Left kidney (tissue), 8 donors: Measurements from ENCODE around the gene MRPL10. TPM values are rescaled to one million over a fixed set of nuclear protein-coding genes. Genes with fewer than 3 reads are reported as not detected.

Experiments
- DNase-seq: peaks from one replicate; pipeline ENCODE4 v3.0.0-alpha.2; 2013
- long read RNA-seq, 8 donors: transcript quantifications; one replicate each; lab custom pipeline, GENCODE V29; 2026
- polyA plus RNA-seq: library from polyadenylated mRNA; unstranded; fragments of 120-200 nt; gene quantifications from one replicate; pipeline ENCODE4 v1.2.1, GENCODE V29; 2013; ENCODE audit not compliant: insufficient read length

The MRPL10 gene
- 52.8 TPM for polyA plus RNA-seq
- long read RNA-seq, donor 1, transcript MRPL10-202 (5 exons, 1,725 nt) = major isoform, 31 of 31 reads
- long read RNA-seq, donor 1, partial matches to known transcripts = 0 of 31 reads
- long read RNA-seq, donor 1, other reads (novel, unspliced or antisense) = 0 of 31 reads
- long read RNA-seq, donor 2, transcript MRPL10-202 (5 exons, 1,725 nt) = major isoform, 20 of 20 reads
- long read RNA-seq, donor 2, partial matches to known transcripts = 0 of 20 reads
- long read RNA-seq, donor 2, other reads (novel, unspliced or antisense) = 0 of 20 reads
- long read RNA-seq, donor 3, transcript MRPL10-202 (5 exons, 1,725 nt) = major isoform, 20 of 22 reads
- long read RNA-seq, donor 3, partial matches to known transcripts = 0 of 22 reads
- long read RNA-seq, donor 3, other reads (novel, unspliced or antisense) = 0 of 22 reads
- long read RNA-seq, donor 4, partial matches to known transcripts = 0 of 3 reads
- long read RNA-seq, donor 4, other reads (novel, unspliced or antisense) = 0 of 3 reads
- long read RNA-seq, donor 5, transcript MRPL10-202 (5 exons, 1,725 nt) = major isoform, 43 of 45 reads
- long read RNA-seq, donor 5, partial matches to known transcripts = 0 of 45 reads
- long read RNA-seq, donor 5, other reads (novel, unspliced or antisense) = 0 of 45 reads
- long read RNA-seq, donor 6, transcript MRPL10-202 (5 exons, 1,725 nt) = major isoform, 24 of 40 reads
- long read RNA-seq, donor 6, partial matches to known transcripts = 11 of 40 reads
- long read RNA-seq, donor 6, other reads (novel, unspliced or antisense) = 0 of 40 reads
- long read RNA-seq, donor 7, transcript MRPL10-202 (5 exons, 1,725 nt) = major isoform, 38 of 41 reads
- long read RNA-seq, donor 7, partial matches to known transcripts = 0 of 41 reads
- long read RNA-seq, donor 7, other reads (novel, unspliced or antisense) = 0 of 41 reads
- long read RNA-seq, donor 8, transcript MRPL10-202 (5 exons, 1,725 nt) = major isoform, 11 of 11 reads
- long read RNA-seq, donor 8, partial matches to known transcripts = 0 of 11 reads
- long read RNA-seq, donor 8, other reads (novel, unspliced or antisense) = 0 of 11 reads

DNA sequence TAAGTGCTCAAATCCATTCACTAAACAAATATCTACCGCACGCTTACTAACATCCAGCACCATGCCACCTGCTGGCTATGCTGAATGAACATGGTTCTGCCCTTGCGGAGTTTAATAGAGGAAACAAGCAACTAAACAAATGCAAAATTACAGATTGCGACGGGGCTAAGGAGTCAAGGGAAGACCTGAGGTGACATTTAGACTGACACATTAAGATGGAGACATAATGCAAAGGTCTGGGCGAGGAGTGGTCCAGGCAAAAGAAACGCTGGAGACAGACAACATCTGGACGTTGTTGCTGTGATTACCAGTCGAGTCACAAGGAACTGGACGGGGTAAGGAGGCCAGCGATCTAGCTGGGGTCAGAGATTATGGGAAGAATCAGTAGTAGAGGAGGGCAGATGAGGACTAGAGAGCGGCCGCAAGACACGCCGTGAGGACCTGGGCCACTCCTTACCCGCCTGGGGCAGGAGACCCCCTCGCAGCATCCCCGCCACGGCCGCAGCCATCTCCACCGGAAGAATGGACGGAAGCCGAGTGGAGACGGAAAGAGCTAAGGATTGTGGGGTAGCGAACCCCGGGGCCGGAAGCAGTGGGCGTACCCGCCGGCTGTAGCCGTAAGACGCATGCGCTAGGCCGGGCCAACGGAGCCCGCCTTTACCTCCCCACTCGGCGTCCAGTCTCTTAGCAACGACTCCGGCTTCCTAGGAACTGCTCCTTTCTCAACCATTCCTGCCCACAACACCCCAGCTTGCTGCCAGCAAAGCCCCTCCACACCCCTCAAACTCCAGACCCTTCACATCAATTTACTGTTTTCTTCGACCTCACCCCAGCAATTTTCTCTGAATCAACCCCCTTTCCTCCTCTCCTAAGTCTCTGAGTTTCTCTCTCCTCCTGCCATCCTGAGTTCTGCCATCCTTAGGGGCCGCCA is at the start of gene MRPL10, which contains the start of gene LRRC46:
Gene MRPL10, minus strand, starts transcription at position 539 of the 931 bp plus-strand sequence. Its CDS starts 30 bp downstream, at position 509.
Gene LRRC46, plus strand, starts transcription at position 668 of the 931 bp plus-strand sequence. CDS start 320 bp downstream, outside the sequence.
- DNase-seq = peak; percentile 94

DNA sequence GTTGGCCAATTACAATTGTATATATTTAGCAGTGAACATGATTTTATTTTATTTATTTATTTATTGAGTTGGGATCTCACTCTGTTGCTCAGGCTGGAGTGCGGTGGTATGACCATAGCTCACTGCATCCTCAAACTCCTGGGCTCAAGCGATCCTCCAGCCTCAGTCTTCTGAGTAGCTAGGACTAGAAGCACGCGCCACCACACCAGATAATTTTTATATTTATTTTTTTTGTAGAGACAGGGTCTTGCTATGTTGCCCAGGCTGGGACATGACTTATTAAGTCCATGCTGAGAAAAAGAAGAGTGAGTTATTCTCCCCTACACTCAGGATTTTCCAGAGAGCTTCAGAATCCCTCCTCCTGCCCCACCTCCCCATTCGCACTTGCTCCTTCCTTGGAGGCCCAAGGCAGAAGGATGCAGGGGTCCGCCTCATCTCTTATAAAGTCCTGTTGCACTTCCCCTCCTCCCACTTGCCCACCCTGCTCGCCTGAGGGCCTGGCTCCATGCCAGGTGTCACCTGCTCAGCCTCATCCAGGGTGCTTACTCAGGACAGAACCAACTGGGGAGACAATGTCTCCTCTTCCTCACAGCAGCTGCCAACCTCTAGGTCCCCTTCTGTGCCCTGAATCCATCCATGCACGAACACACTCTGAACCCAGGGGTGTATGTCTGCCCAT is 48.6 kb upstream of the MRPL10 start:
- DNase-seq = no peak

- no peak for DNase-seq
Measured at GRCh38 chr17:47879028-47879585, 47.8 kb upstream of the MRPL10 start.

- no peak for DNase-seq
Measured at GRCh38 chr17:47878203-47879027, 47.1 kb upstream of the MRPL10 start.

GRCh38 chr17:47877368-47878034 is 46.2 kb upstream of the MRPL10 start:
- peak; percentile 81 for DNase-seq

DNA sequence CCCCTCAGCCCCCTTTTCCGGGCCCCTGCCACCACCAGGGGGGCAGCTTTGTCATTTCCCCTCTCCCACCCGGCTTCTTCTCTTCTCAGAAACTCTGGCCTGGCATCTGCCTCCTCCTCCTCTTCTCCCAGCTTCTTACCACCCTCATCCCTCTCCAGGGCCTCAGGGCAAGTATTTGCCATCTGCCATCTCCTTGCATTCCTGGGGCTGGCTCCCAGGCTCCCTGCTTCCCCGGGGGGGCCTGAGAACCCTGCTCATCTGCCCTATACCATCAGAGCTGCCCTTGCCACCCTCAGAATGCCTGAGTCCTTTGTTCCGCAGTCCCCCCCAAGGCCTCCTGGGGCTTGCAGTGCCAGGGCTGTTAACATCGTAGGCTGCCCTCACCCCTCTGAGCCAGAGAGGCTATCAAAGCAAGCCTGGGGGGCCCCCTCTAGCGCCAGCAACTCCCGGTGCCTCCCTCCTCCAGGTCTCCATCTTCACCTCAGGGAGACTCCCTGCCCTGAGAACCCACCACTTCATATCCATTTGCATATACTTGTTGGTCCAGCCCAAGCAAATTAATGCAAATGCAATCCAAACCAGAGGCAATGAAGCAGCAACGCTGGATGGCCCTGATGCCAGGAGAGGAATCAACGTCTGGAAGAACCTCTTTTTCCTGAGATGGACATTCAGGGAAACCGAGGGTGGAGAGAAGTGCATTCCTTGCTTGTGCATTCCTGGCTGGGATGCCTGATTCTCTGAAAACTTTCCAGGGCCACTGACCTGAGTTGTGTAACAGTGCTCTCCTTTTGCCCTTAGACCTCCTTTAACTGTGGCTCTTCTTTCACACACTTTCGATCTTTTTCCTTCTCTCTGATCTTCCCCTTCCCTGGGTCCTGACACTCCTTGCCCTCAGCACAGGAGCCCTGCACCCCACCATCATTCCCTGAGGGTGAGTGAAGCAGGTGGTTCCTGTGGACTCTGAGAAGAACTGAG is 44.0 kb upstream of the MRPL10 start:
- DNase-seq = no peak

DNA sequence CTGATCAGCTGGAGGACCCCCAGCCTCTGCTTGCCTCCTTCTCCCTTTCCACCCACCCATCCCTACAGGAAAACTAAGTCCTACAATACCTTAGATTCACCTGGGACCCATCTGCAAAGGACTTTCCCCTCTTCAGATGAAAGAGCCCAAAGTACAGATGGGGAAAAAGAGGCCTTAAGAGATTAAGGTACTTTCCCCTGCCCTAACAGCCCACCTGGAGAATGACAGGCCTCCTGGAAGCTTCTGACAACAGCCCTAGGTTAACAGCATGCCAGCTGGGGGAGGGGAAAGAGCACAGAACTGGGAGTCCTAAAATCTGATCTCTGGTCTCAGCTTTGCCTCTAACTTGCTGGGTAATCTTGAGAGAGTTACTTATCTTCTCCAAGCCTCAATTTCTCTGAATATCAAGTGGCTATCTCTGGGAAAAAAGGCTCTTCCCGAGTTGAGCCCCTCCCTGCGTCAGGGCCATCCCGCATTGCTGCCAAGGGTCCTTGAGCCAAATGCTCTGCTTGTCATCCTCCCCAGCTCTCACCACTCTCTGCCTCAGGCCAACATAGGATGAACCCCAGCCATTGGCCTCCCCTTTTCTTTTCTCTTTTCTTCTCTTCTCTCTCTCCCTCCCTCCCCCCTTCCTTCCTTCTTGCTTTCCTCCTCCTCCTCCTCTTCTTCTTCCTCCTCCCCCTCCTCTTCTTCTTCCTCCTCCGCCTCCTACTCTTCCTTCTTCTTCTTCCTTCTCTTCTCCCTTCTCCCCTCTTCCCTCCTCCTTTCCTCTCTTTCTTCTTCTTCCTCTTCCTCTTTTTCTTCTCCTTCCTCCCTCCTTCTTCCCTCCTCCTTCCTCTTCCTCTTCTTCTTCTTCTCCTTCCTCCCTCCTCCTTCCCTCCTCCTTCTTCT is 42.1 kb upstream of the MRPL10 start:
- DNase-seq = no peak

DNA sequence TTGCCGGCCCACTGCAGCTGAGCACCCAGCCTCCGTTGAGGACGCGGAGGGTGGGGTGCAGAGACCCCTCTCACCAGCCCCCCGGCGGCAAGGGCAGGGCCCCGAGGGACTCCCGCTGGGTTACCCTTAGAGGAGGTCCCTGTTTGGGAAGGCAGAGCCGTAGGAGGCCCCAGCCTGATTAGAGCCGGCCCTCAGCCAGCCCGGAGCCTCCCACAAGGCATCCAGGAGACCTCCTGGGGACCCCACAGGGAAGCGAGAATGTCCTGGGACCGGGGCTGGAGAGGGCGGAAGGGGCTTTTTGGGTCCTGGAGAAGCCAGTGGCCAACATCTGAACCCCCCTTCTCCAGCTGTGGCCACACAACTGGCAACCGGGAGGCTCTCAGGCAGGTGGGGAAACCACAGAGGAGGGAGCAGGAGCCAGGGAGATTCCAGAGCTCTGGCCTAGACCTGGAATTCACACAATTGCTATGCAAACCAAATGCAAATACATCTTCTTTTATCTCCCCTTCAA is 41.4 kb upstream of the MRPL10 start:
- no peak for DNase-seq

- no peak for DNase-seq
Measured at GRCh38 chr17:47872019-47872650, 40.8 kb upstream of the MRPL10 start.

DNA sequence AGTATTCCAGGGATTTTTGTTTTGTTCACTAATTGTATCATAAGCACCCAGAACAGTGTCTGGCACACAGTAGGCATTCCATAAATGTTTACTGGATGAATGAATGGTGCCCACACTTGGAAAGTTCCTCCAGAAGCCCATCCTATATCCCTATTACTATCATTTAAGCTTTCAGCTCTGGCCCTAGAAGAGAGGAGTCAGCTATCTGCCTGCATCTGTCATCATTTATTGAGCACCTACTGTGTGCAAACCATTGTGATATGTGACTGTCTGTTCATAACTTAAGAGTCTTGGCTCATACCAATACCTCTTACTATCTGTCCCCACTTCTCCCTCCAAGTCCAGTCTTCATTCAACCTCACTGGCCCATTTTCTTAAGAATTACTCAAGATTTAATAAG is 39.7 kb upstream of the MRPL10 start:
- DNase-seq = no peak

DNA sequence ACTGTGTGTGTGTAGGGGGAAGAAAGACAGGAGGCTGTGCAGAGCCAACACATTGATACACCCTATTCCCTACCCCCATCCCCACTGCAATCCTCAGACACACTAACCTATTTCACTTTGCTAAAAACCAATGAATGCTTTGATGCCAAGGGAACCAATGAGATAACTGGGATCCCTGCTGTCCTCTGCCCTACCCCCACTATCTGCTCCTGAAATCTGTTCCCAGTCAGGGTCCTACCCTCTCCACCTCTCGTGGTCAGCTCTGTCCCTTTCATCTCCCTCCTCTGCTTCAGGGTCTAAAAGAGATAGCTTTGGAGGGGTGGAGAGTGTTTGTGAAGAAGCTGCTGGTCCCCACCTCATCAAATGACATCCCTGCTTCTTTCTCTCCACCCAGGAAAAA is 38.7 kb upstream of the MRPL10 start:
- DNase-seq = no peak

DNA sequence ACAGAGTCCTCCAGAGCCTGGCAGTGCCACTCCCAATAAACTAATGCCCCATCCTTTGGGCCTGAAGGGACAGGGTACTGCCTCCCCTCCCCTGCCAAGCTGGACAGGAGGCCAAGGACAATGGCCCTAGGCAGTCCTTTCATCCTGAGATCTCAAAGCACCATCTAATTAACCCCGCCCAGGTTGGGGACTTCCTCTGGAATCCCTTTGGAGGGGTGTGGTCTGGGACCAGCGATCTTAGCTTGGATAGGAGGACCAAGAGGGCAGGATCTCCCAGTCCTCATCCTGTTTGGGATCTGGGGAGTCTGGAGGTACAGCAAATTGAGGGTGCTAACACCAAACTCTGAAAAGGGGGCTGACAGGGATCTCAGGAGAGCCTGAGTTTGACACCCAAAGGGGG is 37.8 kb upstream of the MRPL10 start:
- no peak for DNase-seq

DNA sequence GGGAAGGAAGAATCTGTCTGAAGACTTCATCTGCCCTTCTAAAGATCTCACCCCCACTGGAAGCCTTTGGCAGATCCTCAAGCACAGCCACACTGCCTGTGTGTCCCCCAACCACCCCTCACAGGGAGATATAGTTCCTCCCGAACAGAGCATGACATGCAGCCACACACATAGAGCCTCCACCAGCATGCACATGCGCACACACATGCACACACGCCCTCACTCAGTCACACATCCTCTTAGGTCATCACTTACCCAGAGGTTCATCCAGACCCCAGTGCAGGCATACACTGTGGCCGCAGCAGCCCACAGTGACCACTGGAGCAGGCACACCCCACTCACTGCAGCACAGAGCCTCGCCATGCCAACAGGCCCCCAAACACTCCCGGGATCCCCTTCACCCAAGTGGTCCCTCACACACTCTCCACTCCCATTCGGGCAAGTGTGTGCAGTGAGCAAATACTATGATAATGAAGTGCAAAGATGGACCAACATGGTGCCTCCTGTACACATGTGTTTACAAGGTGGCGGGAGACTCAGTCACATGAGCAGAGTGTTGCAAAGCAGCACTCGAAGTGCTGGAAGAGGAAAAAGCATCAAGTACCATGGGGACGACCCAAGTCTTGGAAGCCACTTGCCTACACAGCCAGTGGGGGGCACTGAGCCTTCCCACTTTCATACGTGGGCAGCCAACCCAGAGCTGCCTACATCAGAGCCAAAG is 36.6 kb upstream of the MRPL10 start:
- no peak for DNase-seq

DNA sequence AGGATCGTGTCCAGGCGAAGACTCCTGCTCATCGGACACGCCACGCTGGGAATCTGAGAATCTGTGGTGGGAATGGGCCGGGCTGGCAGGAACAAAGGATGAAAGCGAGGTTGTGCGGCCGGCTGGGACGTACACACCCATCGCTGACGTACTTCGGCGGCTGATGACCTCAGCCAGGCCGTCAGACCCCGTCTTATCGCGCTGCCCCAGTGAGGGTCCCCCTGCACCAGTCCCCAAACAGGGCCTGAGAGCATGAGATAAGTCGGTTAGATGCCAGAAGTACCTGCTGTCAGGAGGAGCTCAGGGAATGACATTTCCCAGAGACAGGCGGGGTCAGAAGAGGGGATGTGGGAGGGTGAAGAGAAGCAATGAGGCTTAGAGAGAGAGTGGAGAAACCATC is 35.6 kb upstream of the MRPL10 start:
- no peak for DNase-seq

GRCh38 chr17:47864791-47865216 is 33.5 kb upstream of the MRPL10 start:
- no peak for DNase-seq
